IPS-15b (cell line): ENCODE measurements around the gene KIFAP3.
"Not testable (repeated sequence)": the region's sequence is repeated elsewhere in the genome, so short reads cannot be mapped to it uniquely, and the experiment has no call there.

Experiments used
- H3K27me3 ChIP-seq: one replicate; pipeline ENCODE4 v1.6.1; 2013; ENCODE audit warnings: low read length; ENCODE audit not compliant: control insufficient read depth, insufficient read depth
- H3K36me3 ChIP-seq: one replicate; pipeline ENCODE4 v1.6.1; 2013; ENCODE audit warnings: low read length; ENCODE audit not compliant: control insufficient read depth, insufficient read depth
- H3K4me1 ChIP-seq: one replicate; pipeline ENCODE4 v1.6.1; 2013; ENCODE audit warnings: mild to moderate bottlenecking, low read length; ENCODE audit not compliant: control insufficient read depth, insufficient read depth
- H3K4me3 ChIP-seq: one replicate; pipeline ENCODE4 v1.5.1; 2013; ENCODE audit warnings: low read depth, low read length
- H3K9ac ChIP-seq: one replicate; pipeline ENCODE4 v1.6.1; 2013; ENCODE audit warnings: low read depth, mild to moderate bottlenecking, low read length
- H3K9me3 ChIP-seq: one replicate; pipeline ENCODE4 v1.6.1; 2013; ENCODE audit warnings: mild to moderate bottlenecking, low read length; ENCODE audit not compliant: control insufficient read depth, insufficient read depth

KIFAP3 gene

GRCh38 chr1:170060015-170060520 is 14.4 kb downstream of the KIFAP3 start:
- H3K4me1 ChIP-seq, H3K9ac ChIP-seq: not testable (repeated sequence)

DNA sequence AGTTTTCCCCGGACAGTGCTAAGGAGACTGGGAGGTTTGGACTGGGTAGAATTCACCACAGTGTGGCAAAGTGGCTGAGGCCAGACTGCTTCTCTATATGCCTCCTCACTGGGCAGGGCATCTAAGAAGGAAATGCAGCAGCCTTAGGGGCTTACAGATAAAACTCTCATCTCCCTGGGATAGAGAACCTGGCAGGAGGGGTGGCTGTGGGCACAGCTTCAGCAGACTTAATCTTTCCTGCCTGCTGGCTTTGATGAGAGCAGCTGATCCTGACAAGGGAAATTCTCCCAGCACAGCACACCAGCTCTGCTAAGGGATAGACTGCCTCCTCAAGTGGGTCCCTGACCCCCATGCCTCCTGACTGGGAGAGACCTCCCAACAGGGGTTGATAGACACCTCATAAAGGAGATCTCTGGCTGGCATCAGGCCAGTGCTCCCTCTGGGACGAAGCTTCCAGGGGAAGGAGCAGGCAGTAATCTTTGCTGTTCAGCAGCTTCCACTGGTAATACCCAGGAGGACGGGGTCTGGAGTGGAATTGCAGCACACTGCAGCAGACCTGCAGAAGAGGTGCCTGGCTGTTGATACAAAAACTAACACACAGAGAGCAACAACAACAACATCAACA is 25.2 kb downstream of the KIFAP3 start:
- no peak overlapping the region for H3K9ac ChIP-seq
- H3K4me3 ChIP-seq, result no peak overlapping the region
- no peaks in the 10 kb centered on the region for H3K9me3 ChIP-seq
- no peaks in the 10 kb centered on the region for H3K4me1 ChIP-seq
- H3K36me3 ChIP-seq, result no peaks in the 10 kb centered on the region
- no peaks in the 10 kb centered on the region for H3K27me3 ChIP-seq

More at GRCh38 chr1:170060015-170060520, 14.4 kb downstream of the KIFAP3 start:
- not testable (repeated sequence) for H3K4me3 ChIP-seq, H3K27me3 ChIP-seq, H3K36me3 ChIP-seq, H3K9me3 ChIP-seq

DNA sequence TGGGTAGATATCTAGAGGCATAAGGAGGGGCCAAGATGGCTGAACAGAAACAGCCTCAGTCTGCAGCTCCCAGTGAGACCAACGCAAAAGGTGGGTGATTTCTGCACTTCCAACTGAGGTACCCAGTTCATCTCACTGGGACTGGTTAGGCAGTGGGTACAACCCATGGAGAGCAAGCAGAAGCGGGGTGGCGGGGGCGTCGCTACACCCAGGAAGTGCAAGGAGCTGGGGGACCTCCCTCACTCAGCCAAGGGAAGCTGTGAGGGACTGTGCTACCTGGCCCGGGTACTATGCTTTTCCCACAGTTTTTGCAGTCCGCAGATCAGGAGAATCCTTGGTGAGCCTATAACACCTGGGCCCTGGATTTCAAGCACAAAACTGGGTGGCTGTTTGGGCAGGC is 26.0 kb downstream of the KIFAP3 start:
- Histone ChIP-seq H3K4me3 (no peak overlapping the region), H3K9me3 (no peaks in the 10 kb centered on the region), H3K4me1 (no peaks in the 10 kb centered on the region), H3K27me3 (no peaks in the 10 kb centered on the region), H3K36me3 (no peaks in the 10 kb centered on the region), H3K9ac (no peak overlapping the region)

DNA sequence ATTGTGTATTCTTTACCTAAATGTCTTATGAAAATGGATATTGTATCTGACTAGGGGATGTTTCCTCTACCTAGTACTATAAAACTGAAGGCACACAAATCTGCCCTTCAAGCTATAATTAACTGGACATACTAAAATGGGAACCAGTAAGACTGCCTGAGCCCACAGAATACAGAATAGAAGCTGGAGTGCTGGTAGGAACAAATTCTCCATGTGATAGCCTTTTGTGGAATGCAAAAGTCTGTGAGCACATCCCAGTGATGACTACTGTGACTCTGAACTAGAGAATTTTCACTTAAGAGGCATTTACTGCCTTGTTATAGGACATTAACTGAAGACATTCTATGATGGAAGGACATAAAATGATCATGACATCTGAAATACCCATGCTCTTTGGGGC is 30.3 kb downstream of the KIFAP3 start:
- Histone ChIP-seq H3K27me3 (no peaks in the 10 kb centered on the region), H3K9me3 (no peaks in the 10 kb centered on the region), H3K36me3 (peaks cover 2% of the 10 kb centered on the region), H3K4me3 (no peak overlapping the region), H3K9ac (no peak overlapping the region), H3K4me1 (no peaks in the 10 kb centered on the region)

DNA sequence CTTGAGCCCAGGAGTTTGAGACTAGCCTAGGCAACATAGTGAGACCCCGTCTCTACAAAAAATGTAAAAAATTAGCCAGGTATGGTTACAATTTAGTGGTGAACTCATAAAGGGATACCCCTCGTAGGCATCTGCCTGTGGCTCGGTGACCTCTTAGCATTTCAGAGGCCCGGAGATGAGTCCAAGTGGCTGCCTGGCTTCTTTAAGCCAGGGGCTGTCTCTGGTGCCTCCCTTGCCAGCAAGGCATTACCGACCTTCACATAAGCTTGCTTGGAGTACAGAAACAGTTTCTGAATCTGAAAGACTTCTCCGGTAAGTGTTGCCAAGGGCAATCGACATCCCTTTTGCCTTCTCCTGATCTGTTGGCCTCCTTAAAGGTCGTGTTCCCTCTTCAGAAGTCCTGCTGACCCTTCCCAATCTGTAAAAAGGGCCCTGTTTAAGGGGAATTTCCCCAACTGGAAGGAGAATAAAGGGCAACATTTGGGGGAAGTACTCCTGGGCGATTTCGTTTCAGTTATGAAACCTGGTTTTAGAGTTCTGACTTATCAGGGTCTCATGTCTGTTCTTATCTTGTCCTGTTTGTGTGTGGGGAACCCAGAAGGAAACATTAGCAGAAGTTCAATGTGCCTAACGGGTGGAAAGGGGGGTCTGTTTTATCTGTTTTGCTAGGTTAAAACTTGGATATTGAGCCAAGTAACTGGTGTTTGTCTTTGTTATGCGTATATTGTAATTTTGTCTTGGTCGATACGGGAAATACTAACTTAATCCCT is 32.9 kb downstream of the KIFAP3 start:
- Histone ChIP-seq H3K36me3 (peaks cover 2% of the 10 kb centered on the region), H3K9me3 (no peaks in the 10 kb centered on the region), H3K9ac (no peak overlapping the region), H3K4me3 (no peak overlapping the region), H3K4me1 (no peaks in the 10 kb centered on the region), H3K27me3 (no peaks in the 10 kb centered on the region)

DNA sequence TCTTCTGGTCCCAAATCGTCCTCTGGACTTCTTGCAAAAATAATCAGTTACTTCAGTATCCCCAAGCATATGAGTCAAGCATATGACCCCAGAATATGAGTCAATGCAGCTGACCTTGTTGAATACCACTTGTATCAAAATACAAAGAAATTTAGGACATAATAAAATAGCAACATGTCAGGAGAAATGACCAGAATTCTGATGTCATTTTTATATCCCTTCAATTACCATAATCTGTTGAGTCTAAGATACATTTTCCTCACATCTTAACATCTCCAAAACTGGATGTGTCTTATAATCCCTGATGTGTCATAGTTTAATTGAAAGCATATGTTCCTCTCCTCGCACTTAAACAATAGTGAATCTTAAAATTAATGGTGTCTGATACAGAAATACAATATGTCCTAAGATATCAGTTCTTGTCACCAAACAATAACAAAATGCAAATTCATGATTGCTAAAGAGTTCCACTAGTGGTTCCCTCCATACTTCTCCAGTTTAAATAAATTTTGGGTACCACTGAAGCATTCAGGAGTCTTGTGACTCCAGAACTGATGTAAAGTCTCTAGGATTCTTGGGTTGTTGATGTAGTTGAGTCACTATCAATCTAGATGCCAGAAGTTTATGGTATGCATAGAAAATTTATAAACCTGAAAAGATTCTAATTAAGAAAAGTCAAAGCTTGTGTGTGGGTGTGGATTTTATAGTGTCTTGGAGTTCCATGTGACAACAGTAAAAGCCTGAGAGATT is 41.8 kb downstream of the KIFAP3 start:
- Histone ChIP-seq H3K9me3 (no peaks in the 10 kb centered on the region), H3K27me3 (no peaks in the 10 kb centered on the region), H3K4me1 (no peaks in the 10 kb centered on the region), H3K9ac (no peak overlapping the region), H3K4me3 (no peak overlapping the region), H3K36me3 (no peaks in the 10 kb centered on the region)

GRCh38 chr1:170030212-170030611 is 44.3 kb downstream of the KIFAP3 start:
- no peaks in the 10 kb centered on the region for H3K4me1 ChIP-seq
- no peaks in the 10 kb centered on the region for H3K9me3 ChIP-seq
- H3K9ac ChIP-seq, result no peak overlapping the region
- no peaks in the 10 kb centered on the region for H3K36me3 ChIP-seq
- no peak overlapping the region for H3K4me3 ChIP-seq
- H3K27me3 ChIP-seq, result no peaks in the 10 kb centered on the region

DNA sequence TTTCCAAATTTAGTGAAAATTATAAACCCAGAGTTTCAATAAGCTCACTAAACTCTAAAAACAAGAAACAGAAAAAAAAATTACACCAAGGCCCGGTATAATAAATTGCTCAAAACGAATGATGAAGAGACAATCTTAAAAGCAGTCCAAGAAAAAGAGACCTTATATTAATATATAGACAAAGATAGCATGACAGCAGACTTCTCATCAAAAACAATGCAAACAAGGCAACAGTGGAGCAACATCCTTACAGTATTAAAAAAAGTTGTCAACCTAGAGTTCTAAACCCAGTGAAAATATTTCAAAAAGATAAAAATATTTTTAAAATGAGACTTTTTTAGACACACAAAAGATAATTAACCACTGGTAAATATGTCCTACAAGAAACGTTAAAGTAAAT is 46.7 kb downstream of the KIFAP3 start:
- no peak overlapping the region for H3K4me3 ChIP-seq
- H3K9ac ChIP-seq, result no peak overlapping the region
- no peaks in the 10 kb centered on the region for H3K36me3 ChIP-seq
- H3K27me3 ChIP-seq, result no peaks in the 10 kb centered on the region
- H3K4me1 ChIP-seq, result no peaks in the 10 kb centered on the region
- no peaks in the 10 kb centered on the region for H3K9me3 ChIP-seq

- no peaks in the 10 kb centered on the region for H3K9me3 ChIP-seq
- no peaks in the 10 kb centered on the region for H3K4me1 ChIP-seq
- no peaks in the 10 kb centered on the region for H3K27me3 ChIP-seq
- no peak overlapping the region for H3K4me3 ChIP-seq
- H3K9ac ChIP-seq, result no peak overlapping the region
- no peaks in the 10 kb centered on the region for H3K36me3 ChIP-seq
Measured at GRCh38 chr1:170020859-170021258, 53.6 kb downstream of the KIFAP3 start.

- no peak overlapping the region for H3K4me3 ChIP-seq
- no peaks in the 10 kb centered on the region for H3K9me3 ChIP-seq
- no peak overlapping the region for H3K9ac ChIP-seq
- no peaks in the 10 kb centered on the region for H3K36me3 ChIP-seq
- H3K4me1 ChIP-seq, result no peaks in the 10 kb centered on the region
- no peaks in the 10 kb centered on the region for H3K27me3 ChIP-seq
Measured at GRCh38 chr1:170017478-170017877, 57.0 kb downstream of the KIFAP3 start.

GRCh38 chr1:170012920-170013319 is 61.6 kb downstream of the KIFAP3 start:
- Histone ChIP-seq H3K27me3 (no peaks in the 10 kb centered on the region), H3K36me3 (no peaks in the 10 kb centered on the region), H3K4me1 (no peaks in the 10 kb centered on the region), H3K9me3 (no peaks in the 10 kb centered on the region), H3K9ac (no peak overlapping the region), H3K4me3 (no peak overlapping the region)
